ENCODE measurements around the gene FBXL7. TPM values are rescaled to one million over a fixed set of nuclear protein-coding genes. Genes with fewer than 3 reads are reported as not detected.

Gene FBXL7
- total RNA-seq, 1 experiment from 2014 or later = not detected

DNA sequence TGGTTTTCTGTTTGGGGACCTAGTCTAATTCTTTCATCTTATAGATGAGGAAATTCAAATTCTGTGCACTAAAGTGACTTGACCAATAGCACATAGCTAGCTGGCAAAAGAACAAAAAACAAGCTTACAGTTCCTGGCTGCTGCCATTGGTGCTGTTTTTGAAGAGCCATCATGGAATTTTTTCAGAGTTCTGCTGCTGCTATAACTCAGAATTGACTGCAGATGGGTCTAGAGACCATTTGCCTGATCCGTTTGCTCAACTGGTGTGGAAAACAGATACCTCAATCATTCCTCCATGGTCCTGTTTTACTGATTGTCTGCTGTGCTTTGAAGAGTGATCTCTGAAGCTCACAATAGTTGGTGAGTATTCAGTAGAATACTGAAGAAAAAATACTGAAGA is 15.2 kb downstream of the FBXL7 start:
- H3K36me3 Mint-ChIP-seq (ENCODE audit: insufficient read depth, unreplicated experiment) = no peaks in the 10 kb centered on the region
- BruUV-seq (replicated peaks) = no TSS peak
- no peak for TF ChIP-seq CTCF (IDR thresholded peaks at IDR 0.05; ENCODE audit: unreplicated experiment)
- ChIA-PET CTCF (no interaction called here), POLR2A (no interaction called here)
- no peak overlapping the region for H3K27ac Mint-ChIP-seq (ENCODE audit: low read depth, unreplicated experiment)
- H3K4me1 Mint-ChIP-seq (ENCODE audit: insufficient read depth, unreplicated experiment) = peaks cover 4% of the 10 kb centered on the region
- H3K4me3 Mint-ChIP-seq (ENCODE audit: unreplicated experiment) = no peak overlapping the region
- no peaks in the 10 kb centered on the region for H3K27me3 Mint-ChIP-seq (ENCODE audit: insufficient read depth, unreplicated experiment)
- no peaks in the 10 kb centered on the region for H3K9me3 Mint-ChIP-seq (ENCODE audit: unreplicated experiment)
- DNase-seq (ENCODE audit: unreplicated experiment) = no peak
- intact Hi-C loops (cut with micrococcal nuclease) = no loop called here

GRCh38 chr5:15516486-15516885 is 16.5 kb downstream of the FBXL7 start:
- no TSS peak for BruUV-seq (replicated peaks)
- DNase-seq (ENCODE audit: unreplicated experiment) = no peak
- Mint-ChIP-seq H3K27me3 (ENCODE audit: insufficient read depth, unreplicated experiment) (no peaks in the 10 kb centered on the region), H3K4me3 (ENCODE audit: unreplicated experiment) (no peak overlapping the region), H3K4me1 (ENCODE audit: insufficient read depth, unreplicated experiment) (no peaks in the 10 kb centered on the region), H3K9me3 (ENCODE audit: unreplicated experiment) (no peaks in the 10 kb centered on the region), H3K36me3 (ENCODE audit: insufficient read depth, unreplicated experiment) (no peaks in the 10 kb centered on the region), H3K27ac (ENCODE audit: low read depth, unreplicated experiment) (no peak overlapping the region)
- TF ChIP-seq CTCF (IDR thresholded peaks at IDR 0.05; ENCODE audit: unreplicated experiment) = no peak
- CTCF ChIA-PET = interaction anchor here (0.5 kb wide), 1 partner anchor 281 kb away, joined by 3 read pairs; no protein-coding TSS in a partner anchor
- POLR2A ChIA-PET = no interaction called here
- intact Hi-C loops (cut with micrococcal nuclease) = no loop called here

- H3K27ac Mint-ChIP-seq (ENCODE audit: low read depth, unreplicated experiment) = no peak overlapping the region
- POLR2A ChIA-PET = no interaction called here
These were observed 18.8 kb downstream of the FBXL7 start for GRCh38 chr5:15518786-15519185.

DNA sequence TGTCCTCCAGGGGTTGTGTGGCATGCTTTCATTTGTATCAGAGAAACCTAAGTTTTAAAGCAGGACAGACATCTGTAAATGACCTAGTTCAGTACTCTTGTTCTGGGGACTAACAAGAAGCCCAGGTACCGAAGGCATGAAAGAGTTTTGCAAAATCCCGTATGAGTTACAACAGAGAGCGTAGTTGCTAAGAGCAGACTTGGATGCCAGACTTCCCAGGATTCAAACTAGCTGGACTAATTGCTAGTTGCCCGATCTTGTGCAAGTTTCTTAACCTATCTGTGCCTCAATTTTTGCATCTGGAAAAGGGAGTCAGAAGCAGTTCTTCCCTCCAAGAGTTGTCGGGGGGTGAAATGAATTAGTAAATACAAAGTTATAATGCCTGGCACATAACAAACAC is 20.9 kb downstream of the FBXL7 start:
- Mint-ChIP-seq H3K9me3 (ENCODE audit: unreplicated experiment) (no peaks in the 10 kb centered on the region), H3K4me3 (ENCODE audit: unreplicated experiment) (no peak overlapping the region), H3K27me3 (ENCODE audit: insufficient read depth, unreplicated experiment) (no peaks in the 10 kb centered on the region), H3K27ac (ENCODE audit: low read depth, unreplicated experiment) (no peak overlapping the region), H3K4me1 (ENCODE audit: insufficient read depth, unreplicated experiment) (peaks cover 3% of the 10 kb centered on the region), H3K36me3 (ENCODE audit: insufficient read depth, unreplicated experiment) (no peaks in the 10 kb centered on the region)
- BruUV-seq (replicated peaks) = no TSS peak
- CTCF ChIA-PET = interaction anchor here (0.5 kb wide), 1 partner anchor 167 kb away, joined by 3 read pairs; no protein-coding TSS in a partner anchor
- TF ChIP-seq CTCF (IDR thresholded peaks at IDR 0.05; ENCODE audit: unreplicated experiment) = no peak
- POLR2A ChIA-PET = no interaction called here
- DNase-seq (ENCODE audit: unreplicated experiment) = no peak
- intact Hi-C loops (cut with micrococcal nuclease) = no loop called here

More at GRCh38 chr5:15518786-15519185, 18.8 kb downstream of the FBXL7 start:
- CTCF ChIA-PET = interaction anchor here (0.6 kb wide), 1 partner anchor 1827 kb away, joined by 3 read pairs; no protein-coding TSS in a partner anchor
- DNase-seq (ENCODE audit: unreplicated experiment) = no peak
- Mint-ChIP-seq H3K27me3 (ENCODE audit: insufficient read depth, unreplicated experiment) (no peaks in the 10 kb centered on the region), H3K9me3 (ENCODE audit: unreplicated experiment) (no peaks in the 10 kb centered on the region), H3K36me3 (ENCODE audit: insufficient read depth, unreplicated experiment) (no peaks in the 10 kb centered on the region), H3K4me1 (ENCODE audit: insufficient read depth, unreplicated experiment) (no peaks in the 10 kb centered on the region), H3K4me3 (ENCODE audit: unreplicated experiment) (no peak overlapping the region)
- TF ChIP-seq CTCF (IDR thresholded peaks at IDR 0.05; ENCODE audit: unreplicated experiment) = no peak
- BruUV-seq (replicated peaks) = no TSS peak
- intact Hi-C loops (cut with micrococcal nuclease) = no loop called here
